ENCODE results near the gene GOLGA6D.
"Not testable (repeated sequence)": the region's sequence is repeated elsewhere in the genome, so short reads cannot be mapped to it uniquely, and the experiment has no call there.

Gene GOLGA6D, protein sequence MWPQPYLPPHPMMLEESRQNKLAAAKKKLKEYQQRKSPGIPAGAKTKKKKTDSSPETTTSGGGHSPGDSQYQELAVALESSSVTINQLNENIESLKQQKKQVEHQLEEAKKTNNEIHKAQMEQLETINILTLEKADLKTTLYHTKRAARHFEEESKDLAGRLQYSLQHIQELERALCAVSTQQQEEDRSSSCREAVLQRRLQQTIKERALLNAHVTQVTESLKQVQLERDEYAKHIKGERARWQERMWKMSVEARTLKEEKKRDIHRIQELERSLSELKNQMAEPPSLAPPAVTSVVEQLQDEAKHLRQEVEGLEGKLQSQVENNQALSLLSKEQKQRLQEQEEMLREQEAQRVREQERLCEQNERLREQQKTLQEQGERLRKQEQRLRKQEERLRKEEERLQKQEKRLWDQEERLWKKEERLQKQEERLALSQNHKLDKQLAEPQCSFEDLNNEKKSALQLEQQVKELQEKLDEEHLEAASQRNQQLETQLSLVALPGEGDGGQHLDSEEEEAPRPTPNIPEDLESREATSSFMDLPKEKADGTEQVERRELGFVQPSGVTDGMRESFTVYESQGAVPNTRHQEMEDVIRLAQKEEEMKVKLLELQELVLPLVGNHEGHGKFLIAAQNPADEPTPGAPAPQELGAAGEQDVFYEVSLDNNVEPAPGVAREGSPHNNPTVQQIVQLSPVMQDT

GRCh38 chr15:75282572-75282971 is at the start of gene GOLGA6D:
GOLGA6D (plus strand) TSS chr15:75282835; CDS start chr15:75282876, 41 bp downstream.
- DNase-seq: not testable (repeated sequence)

DNA sequence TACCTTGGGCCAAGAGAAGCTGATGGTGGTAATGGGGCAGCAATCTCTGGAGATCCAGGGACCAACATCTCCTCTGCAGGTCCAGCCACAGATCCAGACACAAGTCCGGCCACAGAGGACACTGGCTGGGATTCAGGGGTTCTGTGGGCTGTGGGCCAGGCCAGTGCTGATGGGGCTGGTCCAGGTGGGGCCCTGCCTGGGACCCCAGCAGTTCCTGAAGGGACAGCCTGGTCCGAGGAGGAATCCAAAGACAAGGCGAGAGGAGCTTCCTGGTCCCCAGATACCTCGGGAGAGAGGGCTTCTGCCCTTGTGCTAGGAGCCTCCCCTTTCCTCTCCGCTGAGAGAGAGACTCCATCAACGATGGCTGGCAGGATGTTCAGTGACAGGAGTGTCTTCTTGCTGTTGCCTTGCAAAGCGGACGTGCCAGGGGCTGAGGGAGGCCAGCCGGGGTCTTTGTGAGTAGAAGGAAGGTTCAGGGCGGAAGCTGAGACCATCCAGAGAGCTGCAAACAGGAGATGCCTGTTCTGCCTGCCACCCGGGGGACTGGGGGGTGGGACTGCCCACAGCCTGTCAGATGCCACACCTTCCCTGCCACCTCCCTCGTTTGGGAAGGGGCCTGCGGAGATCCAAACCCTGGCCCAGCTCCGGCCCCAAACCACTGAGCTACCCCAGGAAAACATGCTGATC is 49.0 kb upstream of the GOLGA6D start:
- DNase-seq: no peak

DNA sequence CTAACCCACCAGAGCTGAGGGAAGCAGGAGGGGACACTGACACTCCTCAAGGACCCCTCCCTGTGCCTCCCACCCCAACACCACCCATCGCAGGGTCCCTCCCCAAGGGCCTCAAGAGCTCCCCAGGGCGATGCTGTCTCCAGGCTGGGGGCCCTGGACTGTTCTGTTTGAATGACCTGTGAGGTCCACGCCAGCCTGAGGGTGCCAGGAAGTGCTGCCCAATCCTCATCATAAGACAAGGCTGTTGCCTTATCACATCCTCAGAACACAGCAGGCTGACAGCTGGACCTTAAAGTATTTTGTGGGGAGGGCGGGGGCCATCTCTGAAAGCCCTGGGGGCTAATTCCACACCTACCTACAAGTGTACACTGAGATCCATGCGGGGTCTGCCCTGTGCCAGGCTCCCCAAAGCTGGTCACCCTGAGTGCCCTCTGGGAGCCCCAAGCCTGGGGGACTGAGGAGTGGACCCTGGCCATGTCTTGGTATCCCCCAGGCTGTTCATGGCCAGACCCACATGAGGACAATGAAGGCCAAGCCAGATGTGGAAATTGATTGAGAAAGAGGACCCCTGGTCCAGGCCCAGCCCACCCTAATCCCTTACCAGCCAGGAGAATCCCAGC is 48.3 kb upstream of the GOLGA6D start:
- DNase-seq: no peak

DNA sequence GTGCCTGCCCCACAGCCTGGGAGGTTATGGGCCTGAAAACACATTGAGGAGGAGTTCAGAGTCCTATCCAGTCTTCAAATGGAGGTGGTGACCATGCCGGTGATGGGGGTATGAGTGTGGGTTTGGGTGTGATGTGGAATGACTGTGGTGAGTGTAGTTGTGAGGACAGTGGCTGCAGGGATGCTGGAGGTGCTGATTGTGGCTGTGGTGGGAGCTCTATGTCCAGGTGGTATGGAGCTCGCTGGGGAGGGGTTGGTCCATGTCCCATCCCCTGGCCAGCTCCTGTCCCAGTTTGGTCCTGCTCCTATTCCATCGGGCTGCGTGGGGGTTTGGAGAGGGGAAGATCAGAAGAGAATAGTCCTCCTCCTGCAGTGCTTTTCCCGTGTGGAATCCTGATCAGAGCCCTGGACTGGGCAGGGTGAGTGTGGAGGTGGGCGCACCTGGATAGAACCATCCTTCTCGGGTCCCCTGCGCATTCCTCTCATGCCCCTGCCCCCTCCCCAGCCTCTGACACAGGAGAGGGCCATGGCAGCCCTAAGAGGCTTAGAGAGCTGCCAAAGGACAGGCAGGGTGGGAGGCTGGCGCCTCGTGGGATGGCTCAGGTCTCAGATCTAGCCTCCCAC is 47.5 kb upstream of the GOLGA6D start:
- DNase-seq: no peak

- no peak for DNase-seq
Measured at GRCh38 chr15:75235760-75236729, 46.6 kb upstream of the GOLGA6D start.

DNA sequence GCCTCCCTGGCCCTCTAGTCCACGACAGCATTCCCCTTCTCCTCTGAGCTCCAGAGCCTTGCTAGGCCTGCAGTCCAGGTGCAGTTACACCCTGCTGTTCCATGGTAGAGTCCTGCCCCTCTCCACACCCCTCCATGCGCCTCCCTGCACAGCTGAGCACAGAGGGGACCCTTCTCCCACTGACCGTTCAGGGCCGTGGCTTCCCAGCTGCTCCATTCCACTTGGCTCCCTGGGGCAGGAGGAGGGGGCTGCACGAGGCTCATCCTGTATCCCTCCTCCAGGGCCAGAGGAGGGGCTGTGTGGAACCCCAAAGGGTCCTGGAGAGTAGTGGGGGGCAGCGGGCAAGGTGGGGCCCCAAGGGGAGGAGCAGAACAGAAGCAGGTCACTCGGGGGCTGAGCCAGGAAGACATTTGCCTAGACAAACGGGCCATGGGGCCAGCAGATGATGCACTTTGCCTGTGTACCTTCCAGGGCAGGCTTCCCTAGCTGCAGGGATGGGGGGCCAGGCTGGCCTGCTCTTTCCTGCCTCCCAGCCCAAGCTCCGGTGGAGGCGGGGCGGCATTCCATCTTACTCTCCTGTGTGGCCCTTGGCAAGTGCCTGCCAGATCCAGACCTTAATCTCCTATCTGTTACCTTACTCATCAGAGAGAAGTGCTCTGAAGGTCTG is 45.2 kb upstream of the GOLGA6D start:
- no peak for DNase-seq

- no peak for DNase-seq
Measured at GRCh38 chr15:75238150-75238549, 44.5 kb upstream of the GOLGA6D start.

DNA sequence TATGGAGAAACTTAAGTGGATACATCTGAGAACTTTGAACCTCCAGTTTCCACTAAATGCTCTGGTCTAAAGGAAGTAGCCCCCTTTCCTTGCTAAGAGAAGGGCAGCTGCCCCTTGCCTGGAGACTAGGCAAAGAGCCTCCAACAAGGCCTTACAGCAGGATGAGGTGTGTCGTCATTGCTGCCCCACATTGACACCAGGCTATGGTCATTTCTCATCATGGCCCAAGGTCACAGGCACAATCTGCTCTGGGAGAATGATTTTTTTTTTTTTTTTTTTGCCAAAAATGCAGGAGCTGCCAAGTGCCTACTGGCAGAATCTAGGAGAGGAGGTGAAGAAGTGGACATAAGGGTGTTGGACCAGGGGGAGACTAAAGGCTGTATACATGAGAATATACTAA is 36.9 kb upstream of the GOLGA6D start:
- DNase-seq: not testable (repeated sequence)

DNA sequence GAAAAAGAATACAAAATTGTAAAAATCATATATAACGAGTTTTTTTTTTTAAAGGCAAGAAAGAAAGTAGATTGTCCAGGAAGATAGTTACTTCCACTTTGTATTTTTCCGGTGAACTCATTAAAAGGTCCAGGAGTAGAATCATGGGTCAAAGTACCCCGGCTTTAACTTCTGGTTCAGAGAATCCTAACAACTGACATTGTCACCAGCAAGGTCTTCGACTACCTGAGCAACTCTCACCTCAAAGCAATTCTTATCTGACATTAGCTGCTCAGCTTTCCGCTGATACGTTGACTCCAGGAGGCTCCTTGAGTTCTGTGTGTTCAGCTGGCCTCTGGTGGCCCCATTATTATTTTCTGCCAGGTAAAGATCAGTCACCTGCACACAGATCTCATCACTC is 33.6 kb upstream of the GOLGA6D start:
- DNase-seq: not testable (repeated sequence)

DNA sequence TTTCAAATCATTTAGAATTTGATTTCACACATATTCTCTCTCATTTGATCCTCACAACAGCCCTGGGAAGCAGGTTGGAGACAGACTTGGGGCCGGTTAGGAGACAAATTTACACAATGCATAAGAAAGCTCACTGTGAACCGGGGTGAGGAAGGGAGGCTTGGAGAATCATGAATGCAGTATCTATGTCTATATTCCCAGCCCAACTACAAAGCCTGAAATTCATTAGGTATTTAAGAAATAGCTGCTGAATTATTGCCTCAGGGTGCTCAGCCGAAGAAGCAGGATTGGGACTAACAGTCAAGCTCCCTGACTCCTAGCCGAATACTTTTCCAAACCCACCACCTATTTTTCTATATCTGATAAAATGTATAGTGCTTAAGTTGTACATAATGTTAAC is 32.9 kb upstream of the GOLGA6D start:
- DNase-seq: no peak

DNA sequence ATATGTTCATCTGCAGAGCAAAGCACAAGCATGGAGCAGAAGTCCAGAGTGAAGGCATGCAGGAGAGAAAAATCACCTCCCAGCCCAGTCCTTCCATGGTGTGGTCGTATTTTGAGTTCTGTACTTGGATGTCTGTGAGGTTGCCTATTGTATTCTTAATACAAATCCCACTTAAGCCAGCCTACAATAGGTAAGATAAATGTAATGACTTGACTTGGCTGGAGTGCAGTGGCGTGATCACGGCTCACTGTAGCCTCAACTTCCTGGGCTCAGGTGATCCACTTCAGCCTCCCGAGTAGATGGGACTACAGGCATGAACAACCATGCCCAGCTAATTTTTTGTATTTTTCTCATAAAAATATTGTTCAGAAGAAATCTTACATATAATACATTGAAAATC is 31.3 kb upstream of the GOLGA6D start:
- DNase-seq: not testable (repeated sequence)

- DNase-seq: not testable (repeated sequence)
Measured at GRCh38 chr15:75252285-75252684, 30.4 kb upstream of the GOLGA6D start.

DNA sequence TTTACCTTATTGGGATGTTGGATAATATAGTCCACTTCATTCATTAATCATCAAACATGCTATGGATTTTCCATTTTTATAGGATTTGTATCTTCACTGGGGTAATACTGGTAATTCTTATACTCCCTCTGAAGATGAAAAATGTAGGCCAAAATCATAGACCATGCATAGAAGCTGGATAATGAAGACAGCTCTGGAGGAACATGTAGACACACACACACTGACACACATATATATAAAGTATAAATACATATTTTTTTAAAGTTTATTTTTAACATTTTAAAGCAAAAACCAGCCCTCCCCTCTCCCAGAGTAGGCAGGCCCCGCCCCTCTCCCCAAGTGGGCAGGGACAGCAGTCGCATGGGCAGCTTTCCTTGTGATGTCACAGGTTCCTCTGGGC is 24.6 kb upstream of the GOLGA6D start, which contains the start of gene GOLGA6C:
Gene GOLGA6C (plus strand): TSS at position 301 of the 400 bp plus-strand sequence. CDS start 265 bp downstream, outside the sequence.
- DNase-seq: not testable (repeated sequence)

DNA sequence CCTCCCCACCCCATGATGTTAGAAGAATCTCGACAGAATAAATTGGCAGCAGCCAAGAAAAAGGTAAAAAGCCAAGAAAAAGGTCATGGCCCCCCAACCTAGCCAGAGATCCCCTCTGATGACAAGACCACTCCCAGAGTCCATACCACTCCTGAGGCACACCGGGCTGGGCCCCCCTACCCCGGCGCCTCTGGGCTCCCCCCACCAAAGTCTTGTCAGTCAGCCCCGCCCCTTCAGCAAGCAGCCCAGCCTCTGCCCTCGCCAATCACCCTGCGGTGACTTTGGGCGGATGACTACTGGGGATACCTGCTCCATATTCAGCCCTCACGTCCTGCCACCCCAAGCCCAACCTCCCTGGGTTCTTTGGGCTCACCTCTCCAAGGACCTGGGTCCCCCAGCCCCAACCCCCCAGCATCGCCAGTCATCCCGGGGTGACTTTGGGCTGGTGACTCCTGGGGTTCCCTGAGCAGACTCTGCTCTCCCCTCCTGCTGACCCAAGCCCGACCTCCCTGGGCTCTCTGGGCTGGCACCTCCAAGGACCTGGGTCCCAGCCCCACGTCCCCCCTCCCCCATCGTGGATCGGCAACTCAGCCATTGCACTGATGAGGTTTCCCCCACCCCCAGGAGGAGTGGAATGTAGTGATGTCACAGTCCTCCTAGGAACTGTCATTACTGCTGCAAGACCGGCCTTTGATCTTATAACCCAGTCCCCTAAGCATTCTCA is 23.9 kb upstream of the GOLGA6D start:
- DNase-seq: not testable (repeated sequence)

GRCh38 chr15:75259873-75260272 is 22.8 kb upstream of the GOLGA6D start:
- not testable (repeated sequence) for DNase-seq

- not testable (repeated sequence) for DNase-seq
Measured at GRCh38 chr15:75273751-75274359, 8.8 kb upstream of the GOLGA6D start.

DNA sequence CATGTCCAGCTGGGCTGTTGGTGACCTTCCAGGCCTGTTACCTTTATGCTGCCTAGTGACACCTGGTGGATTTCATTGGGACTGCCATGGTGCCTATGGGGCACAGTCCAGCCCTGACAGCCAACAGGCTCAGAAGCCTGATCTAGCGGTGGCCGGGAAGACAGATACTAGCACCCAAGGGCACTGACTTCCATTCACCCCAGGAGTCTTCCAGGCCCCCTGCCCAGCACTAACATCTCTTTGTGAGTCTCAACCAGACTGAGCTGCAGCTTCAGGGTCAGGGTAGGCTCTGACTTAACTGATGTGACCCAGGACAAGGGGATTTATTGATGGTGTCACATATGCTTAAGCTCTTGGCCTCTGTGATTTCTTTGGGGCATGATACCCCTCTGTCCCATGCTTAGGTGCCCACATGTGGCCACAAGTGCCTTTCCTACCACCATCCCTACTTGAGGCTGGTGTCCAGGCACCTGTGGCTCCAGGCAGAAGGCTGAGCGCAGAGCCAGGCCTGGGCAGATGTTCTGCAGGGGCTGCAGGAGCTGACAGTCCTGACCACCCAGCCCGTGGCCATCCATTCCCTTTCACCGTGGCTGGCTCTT is 8.0 kb upstream of the GOLGA6D start:
- DNase-seq: not testable (repeated sequence)

DNA sequence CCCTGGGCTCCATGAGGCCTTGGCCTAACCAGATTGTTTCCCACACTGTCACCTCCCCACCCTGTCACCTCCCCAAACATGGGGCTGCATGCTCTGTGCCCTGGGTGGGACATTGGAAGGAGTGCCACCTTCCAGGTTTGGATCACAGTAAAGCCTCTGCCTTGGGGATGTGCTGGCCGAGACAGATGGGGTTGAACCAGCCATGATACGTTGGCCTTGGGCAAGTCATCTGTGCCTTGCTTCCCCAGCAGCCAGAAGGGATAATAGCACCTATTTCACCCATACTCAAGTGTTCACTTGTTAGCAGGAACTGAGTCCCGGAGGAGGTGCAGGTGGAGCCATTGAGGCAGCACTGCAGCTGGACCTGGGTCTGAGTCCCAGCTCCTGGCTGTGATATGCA is 7.0 kb upstream of the GOLGA6D start:
- DNase-seq: not testable (repeated sequence)

GRCh38 chr15:75278497-75278896 is 4.1 kb upstream of the GOLGA6D start:
- not testable (repeated sequence) for DNase-seq

All from NCI-H1436 (cell line).